Hepatocyte (in vitro differentiated cells): ENCODE results near the gene F8. TPM values are rescaled to one million over a fixed set of nuclear protein-coding genes. Genes with fewer than 3 reads are reported as not detected.

Source experiments
- DNase-seq: peaks from one replicate; pipeline ENCODE4 v3.0.0-alpha.2; 2016; ENCODE audit warnings: low spot score
- H2AFZ ChIP-seq: fragments of 200-600 bp; sonication (generic); 2 replicates; pipeline ENCODE4 v1.6.0; 2016; ENCODE audit warnings: antibody characterized with exemption, mild to moderate bottlenecking
- H3K27ac ChIP-seq: fragments of 200-600 bp; sonication (generic); 2 replicates; pipeline ENCODE4 v1.5.1; 2016; ENCODE audit warnings: mild to moderate bottlenecking
- H3K27me3 ChIP-seq: fragments of 200-600 bp; sonication (generic); 2 replicates; pipeline ENCODE4 v1.6.1; 2016
- H3K36me3 ChIP-seq: fragments of 200-600 bp; sonication (generic); replicated peaks from 2 replicates; pipeline ENCODE4 v1.5.1; 2016; ENCODE audit warnings: low read depth; ENCODE audit not compliant: insufficient read depth
- H3K4me1 ChIP-seq: fragments of 200-600 bp; sonication (generic); 2 replicates; pipeline ENCODE4 v1.5.1; 2016; ENCODE audit warnings: mild to moderate bottlenecking, moderate library complexity; ENCODE audit not compliant: insufficient read depth
- H3K4me2 ChIP-seq: fragments of 200-600 bp; sonication (generic); 2 replicates; pipeline ENCODE4 v1.6.0; 2016
- H3K4me3 ChIP-seq: fragments of 200-600 bp; sonication (generic); 2 replicates; pipeline ENCODE4 v1.5.1; 2016; ENCODE audit warnings: mild to moderate bottlenecking
- H3K79me2 ChIP-seq: fragments of 200-600 bp; sonication (generic); 2 replicates; pipeline ENCODE4 v1.6.0; 2017; ENCODE audit warnings: mild to moderate bottlenecking
- H3K9me2 ChIP-seq: fragments of 200-600 bp; sonication (generic); replicated peaks from 2 replicates; pipeline ENCODE4 v1.6.0; 2017; ENCODE audit warnings: mild to moderate bottlenecking; ENCODE audit not compliant: insufficient read depth
- H3K9me3 ChIP-seq: fragments of 200-600 bp; sonication (generic); 2 replicates; pipeline ENCODE4 v1.5.1; 2016; ENCODE audit warnings: low read depth, mild to moderate bottlenecking
- H4K20me1 ChIP-seq: fragments of 200-600 bp; sonication (generic); 2 replicates; pipeline ENCODE4 v1.6.0; 2016; ENCODE audit warnings: mild to moderate bottlenecking; ENCODE audit not compliant: insufficient read depth, poor library complexity, severe bottlenecking
- EZH2 ChIP-seq: fragments of 200-600 bp; sonication (generic); IDR thresholded peaks from 2 replicates; pipeline ENCODE4 v1.6.1; 2016; ENCODE audit warnings: antibody characterized with exemption, mild to moderate bottlenecking, borderline replicate concordance
- EZH2phosphoT487 ChIP-seq: fragments of 200-600 bp; sonication (generic); IDR thresholded peaks from one replicate; pipeline ENCODE4 v1.6.1; 2018; ENCODE audit warnings: antibody characterized with exemption, mild to moderate bottlenecking, low read depth, moderate library complexity; ENCODE audit not compliant: unreplicated experiment, severe bottlenecking
- WGBS: methylation state at CpG from one replicate; pipeline ENCODE4 v1.1.6; 2016; ENCODE audit warnings: low lambda C conversion rate; ENCODE audit errors: missing lambda C conversion rate; 5-methylcytosine and 5-hydroxymethylcytosine counted together
- polyA plus RNA-seq: library from polyadenylated mRNA; unstranded; fragments of >200 nt; fragmentation: Nextera tagmentation; extraction: Ambion mirVana; gene quantifications from 2 replicates; pipeline ENCODE4 v1.2.1, GENCODE V29; 2016
- total RNA-seq: library from RNA; depleted of rRNA; stranded (reverse); fragments of >200 nt; gene quantifications from 2 replicates; pipeline ENCODE4 v1.2.3, GENCODE V29; 2014
- TF ChIP-seq, protein P1 (sequence below): fragments of 200-600 bp; sonication (generic); IDR thresholded peaks from 2 replicates; pipeline ENCODE4 v1.5.1; 2016; ENCODE audit warnings: antibody characterized with exemption, mild to moderate bottlenecking; ENCODE audit not compliant: poor library complexity

Gene F8
- total and polyA plus RNA-seq, 2 experiments from 2014 or later, result 0.92 to 1.4 TPM

DNA sequence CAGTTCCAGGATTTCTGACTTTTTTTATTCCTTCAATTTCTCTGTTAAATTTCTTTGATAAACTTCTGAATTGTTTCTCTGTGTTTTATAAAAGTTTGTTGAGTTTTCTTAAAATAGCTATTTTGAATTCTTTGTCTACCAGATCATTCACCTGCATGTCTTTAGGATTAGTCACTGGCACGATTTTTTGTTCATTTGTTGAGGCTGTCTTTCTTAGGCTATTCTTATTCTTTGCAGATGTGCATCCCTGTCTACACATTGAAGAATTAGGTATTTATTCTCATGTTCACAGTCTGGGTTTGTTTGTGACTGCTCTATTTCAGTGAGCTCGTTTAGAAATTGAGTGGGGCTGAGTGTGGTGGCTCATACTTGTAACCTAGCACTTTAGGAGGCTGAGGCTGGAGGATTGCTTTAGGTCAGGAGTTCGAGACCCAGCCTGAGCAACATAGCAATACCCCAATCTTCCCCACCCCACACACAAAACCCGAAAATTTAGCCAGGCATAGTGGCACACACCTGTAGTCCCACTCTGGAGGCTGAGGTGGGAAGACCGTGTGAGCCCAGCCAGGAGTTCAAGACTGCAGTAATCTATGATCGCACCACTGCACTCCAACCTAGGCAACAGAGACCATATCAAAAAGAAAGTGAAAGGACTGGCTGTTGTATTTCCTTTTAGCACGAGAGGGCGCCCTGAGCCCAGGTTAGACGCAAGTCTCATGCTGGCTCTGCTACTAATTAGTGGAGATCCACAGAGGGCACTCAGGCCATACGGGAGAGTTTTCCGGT lies 42.0 kb downstream of the F8 start:
- H3K27ac ChIP-seq, result no peak overlapping the region
- no peaks in the 10 kb centered on the region for H3K9me3 ChIP-seq
- TF ChIP-seq, protein P1, sequence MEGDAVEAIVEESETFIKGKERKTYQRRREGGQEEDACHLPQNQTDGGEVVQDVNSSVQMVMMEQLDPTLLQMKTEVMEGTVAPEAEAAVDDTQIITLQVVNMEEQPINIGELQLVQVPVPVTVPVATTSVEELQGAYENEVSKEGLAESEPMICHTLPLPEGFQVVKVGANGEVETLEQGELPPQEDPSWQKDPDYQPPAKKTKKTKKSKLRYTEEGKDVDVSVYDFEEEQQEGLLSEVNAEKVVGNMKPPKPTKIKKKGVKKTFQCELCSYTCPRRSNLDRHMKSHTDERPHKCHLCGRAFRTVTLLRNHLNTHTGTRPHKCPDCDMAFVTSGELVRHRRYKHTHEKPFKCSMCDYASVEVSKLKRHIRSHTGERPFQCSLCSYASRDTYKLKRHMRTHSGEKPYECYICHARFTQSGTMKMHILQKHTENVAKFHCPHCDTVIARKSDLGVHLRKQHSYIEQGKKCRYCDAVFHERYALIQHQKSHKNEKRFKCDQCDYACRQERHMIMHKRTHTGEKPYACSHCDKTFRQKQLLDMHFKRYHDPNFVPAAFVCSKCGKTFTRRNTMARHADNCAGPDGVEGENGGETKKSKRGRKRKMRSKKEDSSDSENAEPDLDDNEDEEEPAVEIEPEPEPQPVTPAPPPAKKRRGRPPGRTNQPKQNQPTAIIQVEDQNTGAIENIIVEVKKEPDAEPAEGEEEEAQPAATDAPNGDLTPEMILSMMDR, result peak; percentile 64
- TF ChIP-seq EZH2, result no peak
- no peaks in the 10 kb centered on the region for H3K4me1 ChIP-seq
- no peaks in the 10 kb centered on the region for H3K36me3 ChIP-seq
- H3K27me3 ChIP-seq, result no peaks in the 10 kb centered on the region
- 30% methylated on average over 11 of the region's 11 CpGs for WGBS
- H3K4me2 ChIP-seq, result peak overlapping the region; percentile 70
- peak overlapping the region; percentile 23 for H3K4me3 ChIP-seq
- no peaks in the 10 kb centered on the region for H3K79me2 ChIP-seq
- H3K9me2 ChIP-seq, result no peaks in the 10 kb centered on the region
- peak overlapping the region; percentile 62 for H2AFZ ChIP-seq
- no peaks in the 10 kb centered on the region for H4K20me1 ChIP-seq
- peak; percentile 71 for DNase-seq

DNA sequence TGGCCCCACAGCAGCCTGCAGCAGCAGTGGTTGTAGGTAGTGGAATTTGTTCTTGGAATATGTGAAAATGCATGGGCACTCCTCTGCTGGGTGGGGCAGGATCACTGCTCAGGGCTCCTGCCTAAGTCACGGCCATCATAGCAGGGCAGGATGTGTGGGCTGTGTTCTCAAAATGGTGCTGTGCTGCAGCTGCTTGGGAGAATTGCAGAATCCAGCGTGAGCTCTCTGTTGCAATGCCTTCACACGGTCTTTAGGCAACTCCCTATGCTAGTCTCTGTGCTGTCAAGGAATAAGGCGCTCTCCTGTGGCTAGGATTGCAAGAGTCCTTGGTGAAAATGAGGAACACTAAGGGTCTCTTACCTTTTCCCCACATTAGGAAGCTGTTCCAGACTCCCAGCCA lies 42.9 kb downstream of the F8 start:
- WGBS, result 76% methylated on average over 4 of the region's 4 CpGs
- TF ChIP-seq EZH2phosphoT487 (no peak), EZH2 (no peak)
- TF ChIP-seq, protein P1, result no peak
- Histone ChIP-seq H3K4me2 (no peak overlapping the region), H3K27ac (no peak overlapping the region), H3K4me3 (no peak overlapping the region), H3K9me2 (no peaks in the 10 kb centered on the region), H3K9me3 (no peaks in the 10 kb centered on the region), H4K20me1 (no peaks in the 10 kb centered on the region), H3K27me3 (no peaks in the 10 kb centered on the region), H3K79me2 (no peaks in the 10 kb centered on the region), H2AFZ (no peak overlapping the region), H3K4me1 (no peaks in the 10 kb centered on the region), H3K36me3 (no peaks in the 10 kb centered on the region)
- no peak for DNase-seq

DNA sequence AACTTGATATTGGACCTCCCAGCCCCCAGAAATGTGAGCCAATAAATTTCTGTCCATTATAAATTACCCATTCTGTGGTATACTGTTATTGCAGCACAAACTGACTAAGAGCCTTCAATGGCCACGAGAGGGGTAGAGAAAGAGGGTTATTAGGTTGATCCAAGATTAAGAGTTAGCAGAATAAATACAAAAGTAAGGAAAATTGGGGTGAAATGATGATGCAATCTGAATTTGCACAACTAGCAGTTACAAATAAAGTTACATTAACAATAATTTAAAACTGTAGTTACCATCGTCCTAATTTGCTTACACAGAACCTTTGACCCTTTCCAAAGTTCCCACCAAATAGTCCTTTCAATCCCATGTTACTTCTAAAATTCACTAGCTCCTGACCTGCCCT lies 54.2 kb downstream of the F8 start:
- H3K27me3 ChIP-seq, result no peaks in the 10 kb centered on the region

More for the DNA sequence above, 54.2 kb downstream of the F8 start:
- TF ChIP-seq EZH2 (no peak), EZH2phosphoT487 (no peak)
- TF ChIP-seq, protein P1, result no peak
- no peaks in the 10 kb centered on the region for H3K79me2 ChIP-seq
- H3K9me2 ChIP-seq, result no peaks in the 10 kb centered on the region
- no peak for DNase-seq
- H2AFZ ChIP-seq, result no peak overlapping the region
- H3K9me3 ChIP-seq, result peaks cover 5% of the 10 kb centered on the region
- H4K20me1 ChIP-seq, result no peaks in the 10 kb centered on the region
- WGBS, result 63% methylated on average over 2 of the region's 2 CpGs
- no peak overlapping the region for H3K4me2 ChIP-seq
- H3K27ac ChIP-seq, result no peak overlapping the region
- no peak overlapping the region for H3K4me3 ChIP-seq
- no peaks in the 10 kb centered on the region for H3K4me1 ChIP-seq
- H3K36me3 ChIP-seq, result no peaks in the 10 kb centered on the region
